Stimulated activated CD4-positive, alpha-beta T cell treated with anti-CD3 and anti-CD28 coated beads, Interleukin-15, amount 100 ng/mL, for 24 hours (primary cell): ENCODE data around the gene FOXN3.

ENCODE experiments used
- DNase-seq: peaks from one replicate; pipeline ENCODE4 v3.0.0-alpha.2; 2020

The FOXN3 gene

DNA sequence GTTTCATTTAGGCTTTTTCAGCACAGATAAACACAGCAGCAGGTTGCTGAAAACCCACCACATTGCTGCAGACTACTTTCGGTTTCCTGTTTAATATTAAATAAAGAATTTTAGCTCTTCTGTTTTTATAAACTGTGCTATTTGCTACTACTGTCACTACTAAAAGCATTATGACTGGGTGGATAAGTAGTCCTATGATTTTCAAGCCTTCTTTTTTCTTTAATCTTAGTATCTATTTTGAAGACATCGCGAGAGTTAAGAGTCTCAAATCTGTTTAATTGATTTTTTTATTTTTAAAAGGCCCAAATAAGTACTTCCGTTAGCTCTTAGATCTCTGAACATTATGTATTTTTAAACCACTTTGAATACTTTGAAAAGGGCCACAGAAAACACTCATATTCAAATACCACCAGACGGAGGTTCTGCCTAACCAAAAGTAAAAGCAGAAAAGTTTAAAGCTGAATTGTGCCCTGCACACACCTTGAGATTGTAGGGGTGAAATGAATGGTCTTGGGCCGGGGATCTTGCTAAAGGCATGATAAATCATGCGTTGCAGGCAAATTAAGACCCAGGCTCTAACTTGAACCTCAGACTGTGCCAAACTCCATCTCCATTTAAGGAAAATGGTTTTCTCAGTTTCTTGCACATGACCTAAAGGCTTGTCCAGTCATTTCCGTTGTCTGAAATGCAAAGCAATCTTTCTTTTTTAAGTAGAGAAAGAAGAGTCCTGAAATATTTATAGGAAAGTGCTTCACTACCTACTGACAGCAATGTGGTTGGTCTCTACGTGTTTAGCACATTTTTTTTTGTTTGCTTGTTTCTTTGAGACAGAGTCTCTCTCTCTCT, 13.6 kb upstream of the FOXN3 start:
- DNase-seq, result peak; percentile 66

DNA sequence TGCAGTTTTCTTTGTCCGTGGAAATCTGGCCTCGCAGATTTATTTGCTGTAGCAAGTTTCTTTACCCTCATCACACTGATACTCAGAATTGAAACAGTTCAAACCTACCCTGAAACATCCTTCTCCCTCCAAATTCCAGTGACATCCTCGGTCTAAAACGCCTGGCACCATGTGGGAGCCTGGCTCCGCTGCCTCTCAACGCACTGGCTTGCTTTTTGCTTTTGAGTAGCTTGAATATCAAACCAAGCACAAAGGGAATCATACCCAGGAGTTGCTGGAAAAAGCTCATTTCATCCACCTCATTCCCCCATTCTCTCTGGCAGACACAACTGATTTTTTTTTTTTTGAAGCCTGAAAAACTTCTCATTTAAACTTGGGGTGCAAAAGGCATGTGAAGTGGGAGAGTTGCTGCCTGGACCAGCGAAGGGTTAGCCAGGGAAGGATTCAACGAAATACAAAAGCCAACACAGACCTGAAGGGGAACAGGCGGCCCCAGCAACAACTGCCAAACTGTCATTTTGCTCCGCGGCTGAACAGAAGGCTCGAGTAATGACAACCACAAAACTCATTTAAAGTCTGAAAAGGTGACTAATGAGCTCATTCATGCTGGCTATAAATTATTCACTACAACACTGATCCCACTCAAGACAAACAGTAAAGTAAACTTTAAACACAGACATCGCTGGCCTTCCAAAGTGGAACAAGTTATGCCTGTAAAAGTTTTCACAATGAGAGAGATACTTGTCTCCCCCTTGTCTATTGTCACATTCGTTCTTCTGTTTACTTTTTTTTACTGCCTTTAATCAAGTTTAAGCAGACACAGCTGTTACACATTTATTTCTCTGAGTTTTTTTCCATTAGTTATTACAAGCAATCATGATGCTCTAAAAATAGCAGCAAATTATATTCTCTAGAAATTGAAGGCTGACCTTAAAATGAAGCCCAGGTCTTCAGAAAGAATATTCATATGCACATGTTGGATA, 12.5 kb upstream of the FOXN3 start:
- peak; percentile 76 for DNase-seq

DNA sequence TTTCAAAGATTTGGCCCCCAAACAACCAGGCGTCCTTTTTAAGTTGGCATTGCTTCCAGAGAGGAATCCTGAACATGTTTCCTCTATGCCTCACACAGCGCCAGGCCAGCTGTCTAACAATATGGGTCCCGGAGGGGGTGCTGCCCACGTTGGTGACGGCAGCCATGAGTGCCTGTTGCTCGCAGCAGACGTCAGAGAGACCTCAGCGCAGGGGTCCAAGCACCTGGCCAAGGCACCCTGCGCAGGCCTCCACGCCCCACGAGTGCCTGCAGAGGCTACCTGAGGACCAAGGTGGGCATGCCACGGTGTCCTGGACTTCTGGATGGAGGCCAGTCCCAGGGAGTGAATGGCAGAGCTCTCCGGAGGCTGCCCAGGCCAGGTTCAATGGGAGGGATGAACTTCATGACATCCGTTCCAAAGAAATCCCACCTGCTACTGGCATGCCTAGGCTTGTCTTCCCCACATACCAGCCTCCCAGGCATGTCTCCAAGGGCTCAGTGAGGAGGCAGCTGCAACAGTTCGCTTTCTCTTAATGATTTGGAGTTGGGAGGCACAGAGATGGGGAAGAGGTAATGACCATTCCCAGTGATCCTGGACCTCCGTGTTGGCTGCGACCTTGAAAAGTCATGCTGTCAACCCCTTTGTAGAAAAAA, 11.6 kb upstream of the FOXN3 start:
- DNase-seq, result no peak

GRCh38 chr14:89428173-89428523, 11.1 kb upstream of the FOXN3 start:
- no peak for DNase-seq

GRCh38 chr14:89427426-89428172, 10.6 kb upstream of the FOXN3 start:
- no peak for DNase-seq

- peak; percentile 40 for DNase-seq
These were observed 8.9 kb upstream of the FOXN3 start for GRCh38 chr14:89425931-89426330.

GRCh38 chr14:89424241-89424640, 7.2 kb upstream of the FOXN3 start:
- no peak for DNase-seq

DNA sequence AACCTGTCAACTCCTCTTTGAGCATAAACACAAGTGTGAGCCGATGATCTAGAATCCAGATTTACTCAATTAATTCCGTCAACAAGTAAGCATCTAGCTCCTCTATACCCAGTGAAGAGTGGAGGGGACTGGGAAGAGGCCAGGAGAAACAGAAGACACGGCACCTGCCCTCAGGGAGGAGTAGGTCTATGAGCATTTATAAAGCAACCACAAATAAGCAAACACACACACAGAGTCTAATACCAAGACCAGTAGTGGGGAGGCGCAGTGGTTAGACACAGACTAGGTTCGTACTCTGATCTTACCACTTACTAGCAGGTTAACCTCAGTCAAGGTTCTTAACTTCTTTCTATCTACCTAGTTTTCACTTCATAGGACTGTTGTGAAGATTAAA, 5.9 kb upstream of the FOXN3 start:
- DNase-seq, result peak; percentile 53

DNA sequence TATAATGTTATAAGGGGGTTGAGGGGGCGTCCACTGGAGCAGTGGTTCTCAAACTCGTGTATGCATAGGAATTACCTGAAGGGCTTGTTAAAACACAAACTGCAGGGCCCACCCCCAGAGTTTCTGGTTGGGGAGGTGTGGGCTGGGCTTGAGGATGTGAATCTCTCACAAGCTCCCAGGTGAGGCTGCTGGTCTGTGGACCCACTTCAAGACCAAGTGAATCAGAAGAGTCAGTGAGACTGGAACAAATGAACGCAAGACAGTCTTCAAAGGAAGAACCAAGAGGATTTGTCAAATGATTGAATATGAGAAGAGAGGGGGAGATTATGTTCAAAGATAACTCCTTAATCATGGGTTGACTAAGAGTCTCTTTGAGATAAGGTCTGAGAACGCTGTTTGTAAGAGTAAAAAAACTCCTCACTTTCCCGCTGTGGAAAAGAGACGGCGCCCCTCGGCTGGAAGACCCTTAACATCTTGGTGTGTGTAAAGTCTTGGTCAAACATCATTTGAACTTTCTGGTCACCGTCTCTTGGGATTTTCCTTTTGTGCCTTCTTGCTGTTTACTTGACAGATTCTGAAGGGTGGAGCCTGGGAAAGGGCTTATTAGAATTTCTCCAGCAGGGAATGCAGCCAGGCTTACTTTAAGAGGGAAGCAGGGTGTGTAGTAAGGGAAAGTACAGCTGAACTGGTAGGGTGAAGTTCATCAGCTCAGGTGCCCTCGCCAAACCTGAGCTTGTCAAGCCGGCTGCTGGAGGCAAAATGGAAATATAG, 5.3 kb upstream of the FOXN3 start:
- peak; percentile 78 for DNase-seq

- no peak for DNase-seq
These were observed 3.5 kb upstream of the FOXN3 start for GRCh38 chr14:89420502-89420901.

DNA sequence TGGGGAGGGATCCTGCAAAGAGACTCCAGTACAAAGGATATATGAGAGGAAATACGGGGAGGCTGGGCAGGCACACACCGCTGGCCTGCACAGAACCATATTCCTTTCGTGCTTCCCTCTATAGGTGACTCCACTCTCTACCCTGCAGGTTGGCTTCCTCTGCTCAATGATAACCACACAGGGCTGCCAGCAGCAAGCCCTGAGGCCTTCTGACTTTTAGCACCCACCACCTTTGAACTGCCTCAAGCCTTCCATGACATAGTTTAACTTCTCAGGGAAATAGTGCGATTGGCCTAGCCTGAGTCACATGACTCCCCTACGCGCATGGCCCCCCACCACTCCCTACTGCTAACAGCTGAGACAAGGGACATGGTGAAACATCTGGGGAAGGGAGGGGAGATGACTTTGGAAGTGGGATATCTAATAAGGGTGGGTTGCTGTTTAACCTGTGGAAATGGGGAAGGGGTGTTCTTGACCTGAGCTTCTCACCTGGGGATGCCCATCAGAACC, 3.0 kb upstream of the FOXN3 start:
- no peak for DNase-seq

- no peak for DNase-seq
These were observed 1.9 kb upstream of the FOXN3 start for GRCh38 chr14:89418976-89419375.

DNA sequence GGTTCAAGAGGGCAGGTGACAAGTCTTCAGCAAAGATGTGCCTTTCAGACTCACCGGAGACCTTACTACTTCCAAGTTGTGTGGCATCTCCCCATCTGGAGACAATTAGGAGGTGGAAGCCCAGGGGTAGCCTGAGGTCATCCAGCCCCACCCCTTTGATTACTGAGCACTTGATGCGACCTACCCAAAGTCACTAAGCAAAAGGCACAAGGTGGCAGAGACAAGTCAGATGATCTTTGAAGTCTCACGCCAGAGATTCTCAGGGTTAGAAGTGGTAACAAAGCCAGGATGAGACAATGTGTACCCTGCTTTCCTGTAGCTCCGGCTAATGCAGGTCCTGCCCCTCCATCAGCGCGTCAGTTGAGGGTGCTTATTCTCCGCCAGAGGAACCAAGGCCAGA, 1.4 kb upstream of the FOXN3 start:
- DNase-seq, result peak; percentile 33

DNA sequence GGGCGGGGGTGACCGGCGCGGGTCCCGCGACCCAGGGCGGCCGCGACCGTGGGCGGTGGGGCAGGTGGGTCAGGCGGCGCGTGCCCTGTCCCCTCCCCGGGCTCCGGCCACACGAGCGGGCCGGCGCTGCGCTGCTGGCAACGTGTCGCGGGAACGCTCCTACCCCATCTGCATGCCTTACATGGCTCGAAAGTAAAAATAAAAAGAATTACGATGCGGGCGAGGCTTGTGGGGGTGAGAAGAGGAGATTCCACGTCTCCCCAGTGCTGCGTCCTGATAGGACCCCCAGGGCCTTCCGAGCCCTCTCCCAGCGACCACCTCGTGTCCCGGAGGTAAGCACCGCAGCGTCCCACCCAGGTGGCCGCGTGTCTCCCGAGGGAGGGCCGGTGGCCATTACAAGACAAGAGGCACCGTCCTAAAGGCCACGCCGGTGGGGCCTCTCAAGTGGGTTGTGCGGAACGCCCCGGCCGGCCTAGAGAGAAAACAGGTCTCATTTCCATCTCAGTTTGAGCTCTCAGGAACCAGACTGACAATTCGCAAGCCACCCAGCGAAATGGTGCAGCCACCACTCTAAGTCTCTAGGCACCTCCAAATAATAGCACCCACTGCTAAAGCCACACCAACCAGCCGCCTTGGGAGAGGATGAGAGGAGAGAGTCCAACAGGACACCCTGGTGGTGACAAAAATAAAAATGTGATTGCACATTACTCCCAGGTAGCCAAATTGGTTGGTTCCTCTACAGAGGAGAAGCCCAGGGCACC, 612 bp upstream of the FOXN3 start:
- peak; percentile 66 for DNase-seq

DNA sequence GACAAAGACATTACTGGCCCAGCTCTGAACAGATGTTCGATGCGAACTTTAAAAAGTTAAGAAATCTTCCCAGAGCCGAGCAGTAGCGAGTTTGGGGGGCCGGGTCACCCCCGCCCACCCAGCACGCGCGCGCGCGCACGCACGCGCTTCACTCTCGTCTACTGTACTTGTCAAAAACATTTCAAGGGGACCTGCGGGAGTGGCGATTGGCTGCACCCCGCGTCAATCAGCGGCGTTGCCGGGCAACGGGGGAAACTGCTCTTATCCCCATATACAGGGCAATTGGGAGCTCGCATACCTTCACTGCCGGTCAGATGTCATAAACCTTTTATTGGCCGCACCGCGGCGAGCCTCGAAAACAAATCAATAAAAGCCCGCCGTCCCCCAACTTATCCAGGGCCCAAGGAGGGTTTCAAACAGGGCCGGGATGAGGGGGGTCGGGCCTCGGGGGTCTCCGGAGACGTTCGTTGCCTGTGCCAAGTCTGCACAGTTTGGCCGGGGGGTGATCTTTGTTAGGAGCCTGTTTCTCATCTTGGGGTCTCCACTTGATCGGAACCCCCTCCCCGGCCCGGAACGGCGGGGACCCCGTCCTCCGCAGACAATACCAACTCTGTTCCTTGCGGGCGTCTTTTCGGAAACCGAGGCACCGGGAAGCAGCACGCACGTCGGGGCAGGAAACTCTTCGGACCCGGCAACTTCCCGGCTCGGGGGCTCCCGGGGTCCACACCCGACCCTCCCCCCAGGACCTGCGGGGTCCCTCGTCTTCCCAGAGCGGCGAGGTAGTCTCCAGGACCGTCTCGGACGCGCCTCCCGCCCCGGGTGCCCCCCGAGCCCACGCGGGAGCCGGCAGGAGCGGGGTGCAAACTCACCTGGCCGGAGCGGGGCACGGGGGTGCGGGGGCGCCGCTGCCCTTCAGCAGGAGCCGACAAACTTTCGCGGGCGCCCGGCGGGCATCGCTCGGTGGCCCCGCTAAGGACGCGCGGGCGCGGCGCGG, 734 bp downstream of the FOXN3 start:
- peak; percentile 98 for DNase-seq

- no peak for DNase-seq
These were observed 1.9 kb downstream of the FOXN3 start for GRCh38 chr14:89415159-89415558.

DNA sequence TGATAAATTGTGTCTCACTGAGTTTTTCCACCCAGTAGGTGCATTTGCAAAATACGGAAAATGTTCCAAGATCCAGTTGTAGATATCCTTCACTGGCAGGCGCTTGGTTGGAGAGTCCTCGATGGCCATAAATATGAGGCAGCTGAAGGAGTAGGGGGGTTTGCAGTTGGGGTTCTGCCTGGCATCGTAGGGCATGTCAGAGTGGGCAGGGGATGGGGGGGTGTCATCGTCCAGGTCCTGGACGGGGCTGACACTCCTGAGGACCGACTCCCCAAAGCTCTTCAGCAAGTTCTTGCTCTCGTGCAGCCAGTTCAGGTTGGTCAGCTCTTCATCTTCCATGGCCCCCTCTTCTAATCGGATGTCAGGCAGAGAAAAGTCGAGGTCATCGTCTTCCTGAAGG, 5.1 kb downstream of the FOXN3 start:
- no peak for DNase-seq

GRCh38 chr14:89409961-89410360, 7.1 kb downstream of the FOXN3 start:
- no peak for DNase-seq

DNA sequence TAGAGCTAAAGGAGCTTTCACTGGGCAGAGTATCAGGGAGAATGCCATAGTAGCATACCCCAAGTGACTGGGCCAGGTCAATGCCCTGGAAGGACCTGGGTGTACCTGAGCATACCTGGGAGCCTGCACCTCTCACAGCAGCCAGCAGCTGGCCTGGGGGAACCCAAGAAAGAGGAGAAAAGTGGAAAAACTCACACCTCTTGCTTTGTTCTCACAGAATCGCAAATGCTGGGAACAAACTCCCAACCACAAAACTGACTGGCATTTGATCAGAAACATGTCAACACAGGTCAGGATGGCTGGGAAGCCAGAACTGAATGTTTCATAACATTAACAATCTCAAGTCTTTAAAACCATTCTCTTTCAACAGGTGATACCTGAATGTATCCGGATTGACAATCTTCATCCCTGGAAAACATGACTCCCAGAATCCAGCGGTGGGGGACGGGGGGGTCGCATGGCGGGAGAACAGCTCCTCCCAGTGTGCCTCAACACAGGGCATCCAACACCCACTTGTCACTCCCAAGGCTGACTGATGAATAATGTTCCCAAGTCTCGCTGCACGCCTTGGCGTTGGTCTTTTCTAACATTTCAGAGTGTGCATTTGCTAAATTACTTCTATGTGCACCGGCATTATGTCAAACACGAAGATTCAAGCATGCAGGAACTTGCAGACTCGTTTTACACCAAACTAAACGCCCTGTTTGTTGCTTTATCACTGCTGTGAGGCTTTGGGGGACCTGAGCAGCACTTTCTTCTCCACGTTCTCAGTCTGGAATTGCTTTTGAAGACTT, 7.9 kb downstream of the FOXN3 start:
- DNase-seq, result no peak
